BJ (cell line): ENCODE measurements around the gene ADGRA1. TPM values are rescaled to one million over a fixed set of nuclear protein-coding genes. Genes with fewer than 3 reads are reported as not detected.
"Not testable (repeated sequence)": the region's sequence is repeated elsewhere in the genome, so short reads cannot be mapped to it uniquely, and the experiment has no call there.

Experiments used
- CTCF ChIA-PET: fragments of 350-600 bp; formaldehyde crosslinking; extraction: SDS; loops from one replicate; lab custom pipeline; 2021; ENCODE audit warnings: antibody characterized with exemption, inconsistent platforms; lab: Yijun Ruan, JAX
- POLR2A ChIA-PET: fragments of 300-600 bp; sonication (Branson Sonifier 250); formaldehyde crosslinking; extraction: SDS; loops from one replicate; lab custom pipeline; 2021; ENCODE audit warnings: antibody characterized with exemption; lab: Charles Lee
- DNase-seq: peaks from one replicate; pipeline ENCODE4 v3.0.0-alpha.2; 2011; ENCODE audit warnings: low read depth
- H3K27me3 ChIP-seq: 2 replicates; pipeline ENCODE4 v1.6.0; 2011; ENCODE audit warnings: low read length; ENCODE audit not compliant: control insufficient read depth, insufficient read depth
- H3K36me3 ChIP-seq: 2 replicates; pipeline ENCODE4 v1.5.1; 2011; ENCODE audit warnings: low read length; ENCODE audit not compliant: control insufficient read depth, insufficient read depth
- H3K4me3 ChIP-seq: 2 replicates; pipeline ENCODE4 v1.5.1; 2011; ENCODE audit warnings: low read depth, mild to moderate bottlenecking, control low read depth, low read length
- CTCF ChIP-seq: IDR thresholded peaks from 2 replicates; pipeline ENCODE4 v1.5.1; 2011; ENCODE audit warnings: low read depth, mild to moderate bottlenecking, control low read depth, inconsistent platforms, low read length, moderate library complexity; ENCODE audit not compliant: insufficient read depth
- polyA plus RNA-seq: library from polyadenylated mRNA; depleted of rRNA; stranded (reverse); fragments of >200 nt; gene quantifications from 2 replicates; pipeline ENCODE4 v1.2.3, GENCODE V29; 2011

The ADGRA1 gene
- polyA plus RNA-seq, 1 experiment, result not detected

GRCh38 chr10:133133471-133134231 is 45.9 kb downstream of the ADGRA1 start:
- ChIA-PET POLR2A (no interaction called here), CTCF (interaction anchor here (1.2 to 1.6 kb wide), 2 partner anchors 8 to 10 kb away, joined by 3 read pairs; no protein-coding TSS in a partner anchor)
- DNase-seq, result no peak
- no peak for TF ChIP-seq CTCF
- no peaks in the 10 kb centered on the region for H3K27me3 ChIP-seq
- no peaks in the 10 kb centered on the region for H3K36me3 ChIP-seq
- no peak overlapping the region for H3K4me3 ChIP-seq

DNA sequence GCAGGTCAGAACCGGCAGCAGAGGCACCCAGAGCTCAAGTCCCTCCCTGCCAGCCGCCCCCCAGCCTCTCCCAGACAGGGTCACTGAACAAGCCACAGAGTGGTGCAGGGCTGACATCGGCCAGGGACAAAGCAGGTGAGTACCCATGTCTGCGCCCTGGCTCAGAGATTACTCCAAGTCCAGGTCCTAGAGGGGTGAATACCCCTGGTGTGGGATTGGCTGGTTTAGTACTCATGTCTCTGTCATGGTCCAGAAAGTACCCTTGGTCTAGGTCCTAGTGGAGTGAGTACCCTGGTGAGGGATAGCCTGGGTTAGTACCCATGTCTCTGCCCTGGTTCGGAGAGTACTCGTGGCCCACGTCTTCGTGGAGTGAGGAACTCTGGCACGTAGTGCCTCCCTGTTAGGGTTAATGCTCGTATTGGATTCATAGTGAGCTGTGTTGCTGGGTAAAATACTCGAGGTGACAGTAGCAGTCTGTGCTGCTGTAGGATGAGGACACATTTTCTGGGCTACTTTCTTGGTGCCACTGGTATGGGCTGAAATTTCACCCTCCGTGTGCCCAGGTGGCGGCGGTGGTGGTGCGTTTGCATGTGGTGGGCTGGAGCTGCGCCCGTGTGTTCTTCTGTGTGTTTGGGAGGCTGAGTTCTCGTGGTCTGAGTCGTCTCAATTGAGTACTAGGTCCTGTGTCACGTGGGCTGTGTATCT is 46.8 kb downstream of the ADGRA1 start:
- ChIA-PET CTCF (interaction anchor here (1.2 kb wide), 1 partner anchor 9 kb away, joined by 3 read pairs; no protein-coding TSS in a partner anchor), POLR2A (no interaction called here)
- H3K27me3 ChIP-seq, result no peaks in the 10 kb centered on the region
- no peak for TF ChIP-seq CTCF
- DNase-seq, result no peak
- no peaks in the 10 kb centered on the region for H3K36me3 ChIP-seq
- no peak overlapping the region for H3K4me3 ChIP-seq

- DNase-seq, result no peak
- ChIA-PET CTCF (no interaction called here), POLR2A (no interaction called here)
- no peak for TF ChIP-seq CTCF
- no peak overlapping the region for H3K4me3 ChIP-seq
- H3K36me3 ChIP-seq, result no peaks in the 10 kb centered on the region
- H3K27me3 ChIP-seq, result no peaks in the 10 kb centered on the region
These were observed 47.4 kb downstream of the ADGRA1 start for GRCh38 chr10:133135116-133135465.

DNA sequence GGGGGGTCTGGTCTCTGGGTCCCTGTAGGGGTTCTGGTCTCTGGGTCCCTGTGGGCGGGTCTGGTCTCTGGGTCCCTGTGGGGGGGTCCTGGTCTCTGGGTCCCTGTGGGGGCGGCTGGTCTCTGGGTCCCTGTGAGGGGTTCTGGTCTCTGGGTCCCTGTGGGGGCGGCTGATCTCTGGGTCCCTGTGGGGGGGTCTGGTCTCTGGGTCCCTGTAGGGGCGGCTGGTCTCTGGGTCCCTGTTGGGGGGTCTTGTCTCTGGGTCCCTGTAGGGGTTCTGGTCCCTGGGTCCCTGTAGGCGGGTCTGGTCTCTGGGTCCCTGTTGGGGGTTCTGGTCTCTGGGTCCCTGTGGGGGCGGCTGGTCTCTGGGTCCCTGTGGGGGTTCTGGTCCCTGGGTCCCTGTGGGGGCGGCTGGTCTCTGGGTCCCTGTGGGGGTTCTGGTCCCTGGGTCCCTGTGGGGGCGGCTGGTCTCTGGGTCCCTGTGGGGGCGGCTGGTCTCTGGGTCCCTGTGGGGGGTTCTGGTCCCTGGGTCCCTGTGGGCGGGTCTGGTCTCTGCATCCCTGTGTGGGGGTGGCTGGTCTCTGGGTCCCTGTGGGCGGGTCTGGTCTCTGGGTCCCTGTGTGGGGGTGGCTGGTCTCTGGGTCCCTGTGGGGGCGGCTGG is 49.9 kb downstream of the ADGRA1 start:
- H3K27me3 ChIP-seq, H3K4me3 ChIP-seq, CTCF ChIA-PET, H3K36me3 ChIP-seq, POLR2A ChIA-PET, DNase-seq: not testable (repeated sequence)

GRCh38 chr10:133139551-133140065 is 51.9 kb downstream of the ADGRA1 start:
- Histone ChIP-seq H3K36me3 (no peaks in the 10 kb centered on the region), H3K27me3 (no peaks in the 10 kb centered on the region), H3K4me3 (no peak overlapping the region)
- DNase-seq, result no peak
- TF ChIP-seq CTCF, result no peak
- CTCF ChIA-PET, result no interaction called here
- POLR2A ChIA-PET, result no interaction called here
